ENCODE results near the gene TRIM2.

DNA sequence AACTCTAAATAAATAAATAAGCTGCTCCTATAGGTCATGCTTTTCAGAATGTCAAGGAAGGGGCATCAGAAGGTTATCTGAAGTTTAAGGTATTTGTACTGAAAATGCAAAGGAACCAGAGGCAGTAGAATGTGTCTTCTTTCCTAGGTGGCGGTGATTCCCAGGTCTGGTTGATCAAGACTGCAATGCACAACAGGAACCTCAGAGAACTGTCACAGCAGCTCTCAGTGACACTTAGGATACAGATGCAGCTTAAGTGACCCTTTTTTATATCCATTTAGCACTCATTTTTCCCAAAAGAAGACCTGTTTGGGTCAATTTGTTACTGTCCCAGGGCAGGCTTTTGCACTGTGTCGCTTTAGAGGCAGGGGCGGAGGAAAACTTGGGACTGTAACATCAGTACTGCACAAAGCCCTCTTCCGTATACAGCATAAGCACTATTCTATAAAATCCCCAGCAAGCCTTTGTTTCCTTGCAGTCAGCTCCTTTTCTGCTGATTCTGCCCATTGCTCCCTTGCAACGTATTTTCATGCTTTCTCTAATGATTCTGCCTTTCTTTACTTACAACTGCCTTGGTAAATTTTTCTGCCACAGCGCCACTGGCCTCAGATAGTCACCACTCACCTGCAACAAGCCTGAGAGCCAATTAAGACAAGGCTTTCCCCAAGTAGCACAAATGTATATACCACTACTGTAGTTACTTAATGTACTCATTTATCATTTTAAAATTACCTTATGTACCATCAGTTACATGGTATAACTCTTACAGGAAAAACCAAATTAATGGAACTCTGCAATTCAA lies 138.7 kb downstream of the TRIM2 start:
- TF ChIP-seq CTCF (conservative IDR thresholded peaks at IDR 0.05; ENCODE audit: low read depth in 2 of 2) (no peak), EZH2 (IDR thresholded peaks at IDR 0.05; ENCODE audit: low read depth, unreplicated experiment) (no peak), POLR2AphosphoS5 (IDR thresholded peaks at IDR 0.05; ENCODE audit: low read depth) (no peak), EZH2phosphoT487 (IDR thresholded peaks at IDR 0.05; ENCODE audit: unreplicated experiment) (no peak), NANOG (IDR thresholded peaks at IDR 0.05; ENCODE audit: borderline replicate concordance) (no peak), CREB1 (CRISPR knock-in tag; IDR thresholded peaks at IDR 0.05; ENCODE audit: low read depth) (no peak), JUNB (IDR thresholded peaks at IDR 0.05; ENCODE audit: unreplicated experiment) (no peak), ZNF114 (CRISPR knock-in tag; IDR thresholded peaks at IDR 0.05) (no peak)
- TF ChIP-seq, protein P1, sequence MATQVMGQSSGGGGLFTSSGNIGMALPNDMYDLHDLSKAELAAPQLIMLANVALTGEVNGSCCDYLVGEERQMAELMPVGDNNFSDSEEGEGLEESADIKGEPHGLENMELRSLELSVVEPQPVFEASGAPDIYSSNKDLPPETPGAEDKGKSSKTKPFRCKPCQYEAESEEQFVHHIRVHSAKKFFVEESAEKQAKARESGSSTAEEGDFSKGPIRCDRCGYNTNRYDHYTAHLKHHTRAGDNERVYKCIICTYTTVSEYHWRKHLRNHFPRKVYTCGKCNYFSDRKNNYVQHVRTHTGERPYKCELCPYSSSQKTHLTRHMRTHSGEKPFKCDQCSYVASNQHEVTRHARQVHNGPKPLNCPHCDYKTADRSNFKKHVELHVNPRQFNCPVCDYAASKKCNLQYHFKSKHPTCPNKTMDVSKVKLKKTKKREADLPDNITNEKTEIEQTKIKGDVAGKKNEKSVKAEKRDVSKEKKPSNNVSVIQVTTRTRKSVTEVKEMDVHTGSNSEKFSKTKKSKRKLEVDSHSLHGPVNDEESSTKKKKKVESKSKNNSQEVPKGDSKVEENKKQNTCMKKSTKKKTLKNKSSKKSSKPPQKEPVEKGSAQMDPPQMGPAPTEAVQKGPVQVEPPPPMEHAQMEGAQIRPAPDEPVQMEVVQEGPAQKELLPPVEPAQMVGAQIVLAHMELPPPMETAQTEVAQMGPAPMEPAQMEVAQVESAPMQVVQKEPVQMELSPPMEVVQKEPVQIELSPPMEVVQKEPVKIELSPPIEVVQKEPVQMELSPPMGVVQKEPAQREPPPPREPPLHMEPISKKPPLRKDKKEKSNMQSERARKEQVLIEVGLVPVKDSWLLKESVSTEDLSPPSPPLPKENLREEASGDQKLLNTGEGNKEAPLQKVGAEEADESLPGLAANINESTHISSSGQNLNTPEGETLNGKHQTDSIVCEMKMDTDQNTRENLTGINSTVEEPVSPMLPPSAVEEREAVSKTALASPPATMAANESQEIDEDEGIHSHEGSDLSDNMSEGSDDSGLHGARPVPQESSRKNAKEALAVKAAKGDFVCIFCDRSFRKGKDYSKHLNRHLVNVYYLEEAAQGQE (IDR thresholded peaks at IDR 0.05; ENCODE audit: unreplicated experiment): no peak
